Ecto neural progenitor cell (in vitro differentiated cells): Measurements from ENCODE around the gene ADAMTS2.

Source experiments
- DNase-seq: peaks from one replicate; pipeline ENCODE4 v3.0.0-alpha.2; 2018; ENCODE audit warnings: low spot score

Gene ADAMTS2

DNA sequence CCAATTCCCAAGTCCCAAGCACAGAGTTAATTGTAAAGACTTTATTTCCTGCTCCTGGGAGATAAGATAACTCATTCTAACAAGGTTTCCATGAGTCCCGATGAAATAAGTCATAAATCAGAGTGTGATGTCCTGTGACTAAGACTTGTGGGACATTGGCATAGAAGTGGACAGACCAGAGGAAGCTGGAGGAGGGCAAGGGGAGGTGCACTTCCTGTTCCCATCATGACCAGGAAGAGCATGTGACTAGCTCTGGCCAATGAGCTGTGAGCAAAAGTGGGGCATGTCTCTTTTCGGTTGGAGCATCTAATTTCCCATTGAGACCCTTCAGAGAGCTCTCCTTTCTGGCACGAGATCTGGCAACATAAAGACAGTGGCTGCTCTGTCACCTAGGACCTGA, 184.7 kb downstream of the ADAMTS2 start:
- DNase-seq: no peak

DNA sequence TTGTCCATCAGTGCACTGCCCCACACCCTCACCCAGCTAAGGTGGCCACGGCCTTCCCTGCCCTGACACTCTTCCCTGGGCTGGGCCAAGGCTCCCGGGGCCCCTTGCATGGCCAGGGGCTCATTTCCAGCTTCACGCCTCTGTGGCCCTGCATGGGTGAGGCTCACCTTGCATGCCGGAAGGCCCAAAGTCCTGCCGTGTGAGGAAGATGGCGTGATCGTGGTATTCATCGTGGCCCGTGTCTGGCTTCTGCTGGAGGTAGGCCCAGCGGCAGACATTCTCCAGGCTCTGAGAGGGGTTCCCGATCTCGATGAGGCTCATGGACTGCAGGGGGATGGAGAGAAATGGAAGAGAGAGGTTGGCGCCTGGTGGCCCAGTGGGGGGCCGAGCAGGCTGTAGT, 186.7 kb downstream of the ADAMTS2 start:
- DNase-seq: peak; percentile 32

DNA sequence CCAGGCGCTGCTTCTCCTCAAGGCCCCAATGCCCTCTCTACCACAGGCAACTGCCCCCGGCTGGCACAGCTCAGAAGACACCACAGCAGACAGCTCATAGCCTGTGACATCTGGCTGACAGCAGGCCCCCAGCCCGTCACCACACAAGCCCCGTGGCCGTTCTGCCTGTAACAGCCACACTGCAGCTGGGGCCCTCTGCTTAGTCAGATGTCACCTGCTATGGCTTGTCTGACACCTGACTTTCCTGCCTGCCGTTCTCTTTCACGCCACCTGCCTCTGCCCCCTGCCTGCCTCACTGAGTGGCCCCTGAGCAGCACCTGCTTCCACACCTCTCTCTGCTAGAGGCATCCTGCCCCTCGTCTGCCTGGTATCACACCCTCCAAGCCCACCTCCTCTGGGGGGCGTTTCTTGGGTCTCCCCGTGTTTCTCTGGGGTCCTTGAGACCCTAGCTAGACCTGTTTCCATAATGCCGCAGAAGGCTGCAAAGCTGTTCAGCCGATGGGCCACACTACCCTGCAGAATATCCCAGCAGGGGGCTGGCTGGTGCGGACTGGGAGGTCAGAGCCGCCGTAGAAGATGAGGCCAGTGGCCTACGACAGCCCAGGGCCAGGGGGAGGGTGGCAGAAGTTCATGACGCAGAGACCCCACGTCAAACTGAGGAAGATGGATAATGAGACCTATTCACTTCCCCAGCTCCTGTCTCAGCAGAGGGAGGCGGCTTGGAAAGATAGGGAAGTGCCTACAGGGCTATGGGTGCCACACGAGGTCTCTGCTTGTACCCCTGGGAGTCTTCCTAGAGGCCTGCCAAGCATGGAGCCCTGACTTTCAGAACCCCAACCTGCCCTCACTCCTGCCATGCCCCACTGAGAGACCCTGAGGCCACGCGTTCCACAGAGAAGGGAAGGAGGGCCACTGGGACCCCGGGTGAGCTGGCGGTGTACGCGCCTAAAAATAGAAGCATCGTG, 190.0 kb downstream of the ADAMTS2 start:
- no peak for DNase-seq

DNA sequence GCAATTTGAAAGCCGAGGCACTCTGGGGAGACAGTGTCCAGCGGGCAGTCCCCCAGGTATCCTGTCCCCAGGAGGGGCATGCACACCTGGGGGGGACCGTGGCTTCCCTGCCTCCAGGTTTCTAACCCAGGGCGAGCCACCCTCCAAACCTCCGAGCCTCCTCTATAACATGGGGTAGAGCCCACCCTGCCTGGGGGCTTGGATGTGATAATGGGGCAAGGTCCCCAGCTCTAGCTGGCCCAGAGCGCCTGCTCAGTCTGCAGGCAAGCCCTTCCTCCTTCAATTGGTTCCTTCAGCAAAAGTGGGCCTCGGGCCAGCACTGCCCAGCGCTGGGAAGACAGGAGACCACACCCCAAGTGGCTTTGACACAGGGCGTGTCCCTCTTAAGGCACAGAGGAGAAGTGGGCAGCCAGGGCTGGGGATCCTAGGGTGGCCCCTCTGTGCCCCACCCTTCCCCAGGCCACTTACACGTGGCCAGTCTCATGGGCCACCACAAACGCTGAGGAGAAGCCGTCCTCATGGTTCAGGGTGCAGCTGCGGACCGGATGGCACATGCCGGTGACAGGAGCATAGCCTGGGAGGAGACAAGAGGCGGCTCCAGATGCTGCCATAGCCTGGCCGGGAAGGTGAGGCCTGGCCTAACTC, 190.8 kb downstream of the ADAMTS2 start:
- no peak for DNase-seq

DNA sequence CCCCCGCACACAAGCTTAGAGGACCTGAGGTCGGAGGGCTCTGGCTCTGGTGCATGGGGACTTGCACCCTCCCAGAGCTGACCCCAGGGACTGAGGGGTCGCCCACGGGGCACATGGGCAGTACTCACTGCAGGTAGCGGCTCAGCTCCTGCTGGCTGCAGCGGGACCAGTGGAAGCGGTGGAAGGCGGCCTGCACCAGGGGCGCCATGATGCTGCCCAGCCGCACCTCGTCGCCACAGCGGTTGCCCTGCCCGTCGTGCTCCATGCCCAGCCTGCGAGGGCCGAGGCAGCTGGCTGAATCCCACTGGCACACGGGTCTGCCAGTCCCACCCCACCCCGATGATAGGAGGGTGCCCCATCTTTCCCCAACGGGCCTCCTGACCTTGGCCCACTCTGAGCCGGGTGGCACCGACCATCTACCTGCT, 191.3 kb downstream of the ADAMTS2 start:
- no peak for DNase-seq

DNA sequence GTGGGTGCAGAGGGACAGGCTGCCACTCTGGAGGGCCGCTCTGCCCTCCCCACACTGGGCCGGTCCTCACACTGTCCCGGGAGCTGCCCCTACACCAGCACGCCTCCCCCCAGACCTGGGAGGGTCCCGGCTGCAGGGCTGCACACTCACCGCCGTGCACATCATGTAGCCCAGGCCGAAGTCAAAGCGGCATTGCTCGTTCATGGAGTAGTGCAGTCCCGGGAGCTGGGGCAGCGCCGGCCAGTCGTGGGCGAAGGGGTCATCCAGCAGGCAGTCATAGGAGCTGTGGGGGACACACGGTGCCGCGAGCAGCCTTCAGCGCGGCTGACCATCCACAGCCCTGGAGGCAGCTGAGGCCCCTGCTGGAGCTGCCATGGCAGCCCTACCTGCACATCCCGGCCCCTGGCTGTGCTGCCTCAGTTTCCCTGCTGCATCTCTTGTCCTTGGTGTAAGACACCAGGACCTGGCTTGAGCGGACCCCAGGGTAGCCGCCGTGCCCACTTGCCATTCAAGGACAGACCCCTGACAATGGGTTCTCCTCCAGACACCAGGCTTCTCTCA, 191.8 kb downstream of the ADAMTS2 start:
- DNase-seq: no peak

DNA sequence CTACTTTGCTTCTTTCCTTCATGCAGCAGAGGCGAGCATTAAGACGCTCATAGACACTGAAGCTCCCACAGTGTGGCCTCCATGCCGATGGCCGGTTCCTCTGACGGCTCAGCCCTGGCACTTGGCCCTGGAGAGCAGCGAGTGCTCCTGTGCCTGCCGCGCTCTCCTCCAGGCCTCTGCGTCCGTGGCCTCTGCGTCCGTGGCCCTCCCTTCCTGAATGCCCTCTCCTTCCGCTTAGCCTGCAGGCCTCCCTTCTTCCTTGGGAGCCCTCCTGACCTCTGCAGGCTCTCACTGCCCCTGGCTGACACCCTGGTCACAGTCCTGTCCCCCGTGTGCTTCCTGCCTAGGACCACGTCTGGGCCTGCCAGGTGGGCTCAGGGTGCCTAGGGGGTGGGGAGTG, 192.3 kb downstream of the ADAMTS2 start:
- no peak for DNase-seq

DNA sequence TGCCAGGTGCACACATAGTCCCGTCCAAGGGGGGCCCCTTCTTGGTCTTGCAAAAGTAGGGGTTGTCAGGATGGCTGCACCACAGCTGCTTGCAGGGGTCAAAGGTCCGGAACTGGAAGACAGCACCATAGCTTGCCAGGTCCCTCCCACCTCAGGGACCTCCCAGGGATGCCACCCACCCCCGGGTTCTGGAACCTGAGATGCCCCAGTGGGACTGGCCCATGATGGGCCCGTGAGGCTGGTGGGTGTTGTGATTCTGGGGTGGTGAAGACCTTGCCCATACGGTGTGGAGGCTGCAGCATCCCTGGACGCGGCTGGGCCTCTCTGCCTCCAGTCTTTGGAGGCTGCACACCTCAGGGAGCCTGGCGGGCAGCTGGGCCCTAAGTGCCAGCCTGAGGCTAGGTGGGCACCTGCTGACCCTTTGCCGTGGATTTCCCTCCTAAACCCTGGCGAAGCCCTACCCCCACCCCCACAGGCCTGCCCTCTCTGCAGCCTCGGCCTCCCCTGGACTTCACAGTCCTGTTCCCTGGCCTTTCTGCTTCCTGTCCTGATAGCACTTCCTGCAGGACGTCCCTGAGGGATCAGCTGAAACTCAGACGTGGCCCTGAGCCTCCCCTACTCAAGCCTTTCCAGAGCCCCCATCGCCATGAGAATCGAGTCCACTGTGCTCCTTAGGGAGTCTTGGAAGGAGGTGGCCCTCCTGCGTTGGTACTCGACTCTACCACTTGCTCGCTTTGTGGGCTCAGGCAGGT, 192.9 kb downstream of the ADAMTS2 start:
- DNase-seq: no peak

DNA sequence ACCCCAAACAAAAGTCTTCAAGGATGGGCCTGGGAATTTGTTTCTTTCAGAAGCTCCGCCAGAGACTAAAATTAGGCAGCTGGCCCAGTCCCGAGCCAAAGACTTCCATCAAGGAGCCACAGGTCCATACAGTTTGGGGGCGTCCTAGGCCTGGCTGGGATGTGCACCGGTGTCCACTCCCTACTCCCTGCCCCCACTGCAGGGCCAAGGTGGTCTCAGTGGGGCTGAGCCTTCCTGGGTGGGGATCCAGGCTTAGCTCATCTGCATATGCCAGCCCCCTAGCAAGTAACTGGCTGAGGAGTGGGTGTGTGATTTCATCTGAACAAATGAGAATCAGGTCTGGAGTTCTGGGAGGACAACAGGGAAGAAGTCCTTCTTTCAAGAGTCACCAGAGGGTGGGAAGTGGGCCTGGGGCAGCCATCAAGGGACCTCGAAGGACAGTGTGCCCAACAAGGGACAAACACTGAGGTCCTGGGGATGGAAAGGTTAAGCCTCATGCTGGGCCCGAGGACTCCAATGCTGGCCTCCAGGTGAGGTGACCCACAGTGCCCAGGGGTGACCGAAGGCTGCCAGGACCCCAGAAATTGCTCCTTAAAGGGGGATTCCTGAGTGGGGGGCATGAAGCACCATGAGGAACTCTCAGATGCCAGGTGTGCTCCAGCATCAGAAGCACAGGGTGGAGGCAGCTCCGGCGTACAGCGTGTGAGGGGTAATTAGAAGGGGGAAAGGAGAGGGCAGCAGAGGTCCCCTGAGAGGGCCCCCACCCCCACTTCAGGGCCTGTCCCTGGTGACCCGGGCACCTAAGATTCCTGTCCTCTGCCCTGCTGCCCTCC, 193.8 kb downstream of the ADAMTS2 start:
- DNase-seq: no peak

DNA sequence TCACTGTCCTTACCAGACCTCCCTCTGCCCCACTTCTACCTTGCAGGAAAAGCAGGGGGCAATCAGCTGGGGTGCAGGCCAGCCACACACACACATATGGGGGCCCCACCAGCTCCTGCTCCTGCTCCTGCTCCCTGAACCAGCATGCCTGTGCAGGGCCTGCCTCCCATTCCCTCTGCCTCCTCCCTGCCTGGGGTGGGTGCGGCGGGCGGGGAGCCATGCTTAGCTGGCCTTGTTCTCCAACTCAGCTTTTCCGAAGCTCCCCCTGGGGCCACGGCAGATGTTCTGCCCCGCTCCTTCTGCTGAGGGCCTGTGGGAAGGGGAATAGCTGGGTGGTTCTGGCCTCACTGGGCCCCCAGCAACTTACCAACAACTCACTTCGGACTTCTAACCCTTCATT, 195.2 kb downstream of the ADAMTS2 start:
- no peak for DNase-seq

DNA sequence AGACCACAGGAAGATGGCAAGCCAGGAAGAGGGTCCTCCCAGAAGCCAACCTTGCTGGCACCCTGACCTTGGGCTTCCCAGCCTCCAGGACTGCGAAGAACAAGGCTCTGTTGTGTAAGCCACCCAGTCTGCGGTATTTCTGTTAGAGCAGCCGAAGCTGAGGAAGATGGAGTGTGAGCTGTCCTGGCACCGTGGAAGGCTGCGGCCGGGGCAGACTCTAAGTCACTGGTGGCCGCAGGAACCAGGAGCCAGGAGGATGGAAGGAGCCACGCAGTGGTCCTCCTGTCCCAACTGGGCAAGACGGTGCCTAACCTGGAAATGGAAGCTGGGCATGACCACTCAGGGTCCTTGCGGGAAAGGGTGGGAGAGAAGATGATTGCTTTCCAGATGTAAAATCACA, 196.0 kb downstream of the ADAMTS2 start:
- no peak for DNase-seq

DNA sequence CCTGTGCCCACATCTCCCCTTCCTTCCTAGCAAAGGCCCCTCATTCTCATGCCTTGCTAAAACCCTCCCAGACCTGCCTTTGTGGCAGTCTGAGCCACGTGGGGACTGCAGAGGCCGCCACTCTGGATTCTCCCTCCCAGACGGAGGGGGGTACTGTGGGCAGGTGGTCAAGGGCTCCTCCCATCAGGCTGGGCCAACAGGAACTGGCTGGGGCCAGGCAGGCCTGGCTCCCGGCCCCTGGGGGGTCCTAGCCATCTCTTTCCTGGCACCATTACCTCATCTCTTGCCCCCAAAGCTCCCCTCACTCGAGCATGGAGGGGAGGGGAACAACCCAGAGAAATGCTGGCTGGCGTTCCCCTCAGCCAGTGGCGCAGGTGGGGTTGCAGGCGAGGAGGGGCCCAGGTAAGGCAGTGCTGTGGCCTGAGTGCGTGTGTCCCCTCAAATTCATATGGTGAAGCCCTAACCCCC, 196.5 kb downstream of the ADAMTS2 start:
- DNase-seq: no peak

DNA sequence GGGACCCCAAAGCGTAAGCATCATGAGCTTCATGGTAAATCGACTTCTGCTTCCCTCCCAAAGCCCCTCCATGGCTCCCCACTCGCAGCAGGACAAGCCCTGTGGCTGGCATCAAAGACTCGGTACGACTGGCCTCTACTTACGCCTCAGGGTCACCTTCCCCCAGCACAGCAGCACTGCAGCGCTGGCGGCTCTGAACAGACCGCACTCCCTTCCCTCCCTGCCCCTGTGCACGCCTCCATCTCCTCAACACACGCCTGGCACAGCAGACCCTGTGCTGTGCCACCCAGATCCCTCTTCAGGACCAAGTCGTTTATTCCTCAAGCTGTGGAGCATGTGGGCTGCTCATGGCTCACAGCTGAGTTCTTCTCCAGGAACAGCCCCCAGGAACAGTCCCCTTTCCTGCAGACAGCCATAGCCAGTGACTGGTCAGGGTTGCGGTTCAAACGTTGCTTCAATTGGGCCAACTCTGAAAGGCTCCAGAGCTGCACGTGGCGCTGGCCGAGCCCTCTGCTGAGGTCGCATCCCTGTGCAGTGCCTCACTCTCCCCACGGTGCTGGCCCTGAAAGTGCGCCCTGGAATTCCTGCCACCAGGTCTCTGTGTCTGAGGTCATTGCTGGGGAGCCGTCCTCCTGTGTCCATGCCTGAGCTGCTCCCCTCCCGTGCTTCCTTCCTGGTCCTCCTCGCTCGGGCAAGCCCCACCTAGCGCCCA, 197.1 kb downstream of the ADAMTS2 start:
- no peak for DNase-seq

DNA sequence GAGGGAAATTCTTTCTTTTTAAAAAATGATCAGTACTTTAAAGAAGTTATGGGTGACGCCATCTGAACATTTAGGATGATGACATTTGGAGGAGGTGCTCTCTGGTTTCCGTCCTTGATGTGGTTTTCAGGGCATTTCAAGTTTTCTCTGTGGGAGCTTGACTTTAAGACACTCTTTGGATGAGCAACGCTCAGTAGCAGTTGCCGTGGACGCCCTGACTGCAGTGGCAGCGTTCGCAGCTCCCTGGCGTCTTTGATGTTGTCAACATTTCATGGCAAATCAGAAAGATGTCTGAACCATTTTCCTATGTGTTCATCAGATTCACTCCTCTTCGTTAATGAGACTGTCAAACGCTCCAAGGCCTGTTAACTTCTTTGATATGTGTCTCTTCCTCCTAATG, 199.0 kb downstream of the ADAMTS2 start:
- no peak for DNase-seq

DNA sequence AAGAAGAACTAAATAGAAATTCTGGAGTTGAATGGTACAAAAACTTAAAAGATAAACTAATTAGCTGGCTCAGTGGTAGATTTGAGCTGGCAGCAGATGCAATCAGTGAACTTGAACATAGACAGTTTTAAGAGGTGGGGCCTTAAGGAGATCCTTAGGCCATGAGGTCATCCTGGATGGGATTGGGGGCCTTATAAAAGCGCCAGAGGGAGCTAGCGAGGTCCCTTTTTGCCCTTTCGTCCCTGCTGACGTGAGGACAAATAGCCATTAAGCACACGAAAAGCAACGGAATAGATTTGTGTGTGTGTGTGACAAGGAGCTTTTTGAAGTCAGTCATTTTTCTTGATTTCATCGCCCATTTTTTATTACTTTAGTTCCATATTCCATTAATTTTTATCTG, 201.8 kb downstream of the ADAMTS2 start:
- DNase-seq: no peak

DNA sequence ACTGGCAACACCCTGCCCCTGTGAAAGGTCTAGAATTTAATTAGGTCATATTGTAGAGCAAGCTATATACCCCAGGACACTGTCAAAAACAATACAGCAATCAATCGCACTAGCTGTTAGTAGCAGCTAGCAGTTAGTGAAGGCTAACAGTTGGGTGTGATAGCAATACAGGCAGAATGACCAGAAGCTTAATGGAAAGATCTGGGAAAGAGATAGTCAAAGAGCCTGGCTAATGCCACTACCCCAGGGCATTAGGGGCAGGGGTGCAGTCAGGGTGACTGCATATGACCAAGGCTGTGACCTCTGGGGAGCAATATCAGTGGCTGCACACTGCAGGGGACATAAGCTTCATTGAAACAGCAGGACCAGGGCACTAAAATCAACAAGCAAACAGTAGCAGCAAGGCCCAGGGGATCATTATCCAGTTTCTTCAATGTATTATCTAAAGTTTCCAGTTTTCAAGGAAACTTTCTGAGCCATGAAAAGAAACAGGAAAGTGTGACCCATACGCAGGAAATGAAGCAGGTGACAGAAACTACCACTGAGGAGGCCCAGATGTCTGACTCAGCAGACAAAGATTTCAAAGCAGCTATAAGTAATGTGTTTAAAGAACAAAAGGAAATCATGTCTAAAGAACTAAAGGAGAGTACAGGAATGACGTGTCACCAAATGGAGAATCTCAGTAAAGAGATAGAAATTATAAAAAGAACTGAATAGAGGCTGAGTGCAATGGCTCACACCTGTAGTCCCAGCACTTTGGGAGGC, 202.6 kb downstream of the ADAMTS2 start:
- no peak for DNase-seq

DNA sequence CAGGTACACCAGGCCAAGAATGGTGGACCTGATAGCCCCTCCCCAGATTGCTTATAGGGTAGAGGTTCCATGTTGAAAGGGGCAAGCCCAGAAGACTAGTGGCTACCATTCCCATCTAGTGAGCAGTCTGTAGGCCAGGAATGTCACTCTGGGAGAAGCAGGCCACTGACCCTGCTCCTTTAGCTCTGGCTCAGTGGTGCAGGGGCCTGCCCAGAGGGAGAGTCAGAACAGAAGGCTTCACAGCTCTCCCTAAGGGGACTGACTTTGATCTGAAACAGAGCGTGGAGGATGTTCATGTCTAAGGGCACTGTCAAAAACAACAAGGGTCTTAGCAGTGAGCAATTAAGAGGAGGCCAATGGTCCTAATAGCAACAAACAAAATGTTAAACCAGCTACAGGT, 203.4 kb downstream of the ADAMTS2 start:
- DNase-seq: no peak

DNA sequence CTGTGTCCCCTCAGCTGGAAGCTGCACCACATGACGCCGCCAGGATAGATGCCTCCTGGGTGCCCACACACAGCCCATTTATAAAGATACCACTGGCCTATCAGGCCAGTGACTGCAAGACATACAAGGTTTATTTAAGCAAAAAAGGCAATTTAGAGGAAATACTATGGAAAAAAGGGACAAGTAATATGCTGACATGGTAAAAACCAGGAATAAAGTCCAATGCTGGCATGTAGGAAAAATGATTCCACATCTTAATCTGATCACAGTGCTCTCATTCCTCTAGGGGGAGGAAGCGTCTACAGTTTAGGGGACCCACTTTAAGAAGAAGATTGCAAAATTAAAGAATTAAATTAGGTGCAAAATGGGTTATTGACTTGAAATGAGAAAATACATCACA, 205.0 kb downstream of the ADAMTS2 start:
- DNase-seq: no peak

DNA sequence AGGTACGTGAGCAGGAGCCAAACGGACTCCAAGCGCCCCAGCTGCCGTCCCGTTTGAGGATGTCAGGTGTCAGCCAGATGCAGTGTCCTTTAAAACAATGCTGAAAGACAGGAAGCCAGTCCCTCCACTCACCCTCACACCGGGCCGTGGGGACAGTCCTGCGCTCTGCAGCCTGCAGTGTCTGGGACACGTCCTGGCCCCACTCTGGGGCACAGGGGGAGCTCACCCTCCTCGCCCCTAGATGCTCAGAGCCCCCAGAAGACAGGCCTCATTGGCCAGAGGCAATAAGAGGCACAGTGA, 205.4 kb downstream of the ADAMTS2 start:
- DNase-seq: no peak
